Upper lobe of left lung (tissue), 6 donors: Measurements from ENCODE around the gene SRP72. TPM values are rescaled to one million over a fixed set of nuclear protein-coding genes. Genes with fewer than 3 reads are reported as not detected.
"Not testable (repeated sequence)": the region's sequence is repeated elsewhere in the genome, so short reads cannot be mapped to it uniquely, and the experiment has no call there.

Source experiments
- ATAC-seq, 2 donors: fragments of 200-7000 bp; cut with Tn5 transposase; one replicate each; pipeline ENCODE4 v1.9.1; 2022; ENCODE audit warnings: mild to moderate bottlenecking in 2 of 2, moderate library complexity in 2 of 2; ENCODE audit not compliant: low FRiP score in 2 of 2
- DNase-seq, 2 donors: peaks; one replicate each; pipeline ENCODE4 v3.0.0-alpha.2; 2019 to 2020
- H3K27ac ChIP-seq, 4 donors: fragments of 200-600 bp; sonication (generic); one replicate each; pipeline ENCODE4 v1.5.1; 2016 to 2019
- H3K27me3 ChIP-seq, 4 donors: fragments of 200-600 bp; sonication (generic); one replicate each; pipeline ENCODE4 v1.5.1; 2017 to 2019
- H3K36me3 ChIP-seq, 4 donors: fragments of 200-600 bp; sonication (generic); one replicate each; pipeline ENCODE4 v1.5.1; 2016 to 2019
- H3K4me1 ChIP-seq, 4 donors: fragments of 200-600 bp; sonication (generic); one replicate each; pipeline ENCODE4 v1.5.1; 2018 to 2019
- H3K4me3 ChIP-seq, 4 donors: fragments of 200-600 bp; sonication (generic); one replicate each; pipeline ENCODE4 v1.5.1; 2017 to 2019; ENCODE audit warnings: mild to moderate bottlenecking in 2 of 4, moderate library complexity in 1 of 4
- H3K9me3 ChIP-seq, 4 donors: fragments of 200-600 bp; sonication (generic); one replicate each; pipeline ENCODE4 v1.5.1; 2018 to 2019
- CTCF ChIP-seq, 6 experiments: fragments of 450-650 bp in 4 of 6; fragments of 200-600 bp in 2 of 6; sonication (generic) in 2 of 6; IDR thresholded peaks; one replicate each; pipeline ENCODE4 v1.5.1; 2016 to 2019; ENCODE audit warnings: antibody characterized with exemption in 6 of 6
- EP300 ChIP-seq, 4 donors: sonication (generic); formaldehyde crosslinking; IDR thresholded peaks; one replicate each; pipeline ENCODE4 v1.5.1; 2017; ENCODE audit warnings: antibody characterized with exemption in 4 of 4, control low read depth in 2 of 4
- POLR2A ChIP-seq, 4 donors: fragments of 450-650 bp; IDR thresholded peaks; one replicate each; pipeline ENCODE4 v1.5.1; 2016 to 2017; ENCODE audit warnings: antibody characterized with exemption in 4 of 4, mild to moderate bottlenecking in 2 of 4
- POLR2AphosphoS5 ChIP-seq, 2 donors: sonication (generic); formaldehyde crosslinking; IDR thresholded peaks; one replicate each; pipeline ENCODE4 v1.5.1; 2017; ENCODE audit warnings: antibody characterized with exemption in 2 of 2
- WGBS, 2 donors: methylation state at CpG; one replicate each; pipeline ENCODE4 v1.1.5; 2017 to 2018; 5-methylcytosine and 5-hydroxymethylcytosine counted together
- total RNA-seq, 6 donors: library from RNA; depleted of rRNA in 4 of 6; stranded (reverse); fragments of >200 nt in 4 of 6; gene quantifications; one replicate each; pipeline versions ENCODE4 v1.1.0 to v1.2.1, GENCODE V29; 2016 to 2021
- donor health status: DM: no; HTN: no; CAD: no; lungs with moderate emphysema.
- donor health status: DM: no; HTN: yes; CAD: no; lungs with severe emphysema.

The SRP72 gene
- total RNA-seq, 6 donors from 2014 or later: 41.9 to 101 (median 68.8) TPM

GRCh38 chr4:56462157-56462556 is 5.3 kb upstream of the SRP72 start:
- no peak for DNase-seq
- Histone ChIP-seq H3K27ac (no peak overlapping the region), H3K27me3 (no peaks in the 10 kb centered on the region), H3K36me3 (peaks cover 0 to 40% (median 12%) of the 10 kb centered on the region in 4 donors), H3K4me3 (no peak overlapping the region), H3K9me3 (no peaks in the 10 kb centered on the region), H3K4me1 (peaks cover 9 to 22% (median 15%) of the 10 kb centered on the region in 4 donors)
- TF ChIP-seq POLR2AphosphoS5 (IDR thresholded peaks at IDR 0.05) (no peak), EP300 (IDR thresholded peaks at IDR 0.05) (no peak), POLR2A (IDR thresholded peaks at IDR 0.05) (no peak), CTCF (IDR thresholded peaks at IDR 0.05) (no peak)
- ATAC-seq: no peak

GRCh38 chr4:56463711-56464110 is 3.7 kb upstream of the SRP72 start:
- 85 to 92% methylated on average over 5 of the region's 5 CpGs for whole genome bisulfite sequencing, 2 donors
- Histone ChIP-seq H3K4me1 (peaks cover 15 to 28% (median 20%) of the 10 kb centered on the region in 4 donors), H3K27me3 (no peaks in the 10 kb centered on the region), H3K4me3 (no peak overlapping the region), H3K27ac (no peak overlapping the region), H3K36me3 (peaks cover 0 to 38% (median 11%) of the 10 kb centered on the region in 4 donors), H3K9me3 (no peaks in the 10 kb centered on the region)
- no peak for DNase-seq
- ATAC-seq: no peak
- no peak for TF ChIP-seq POLR2AphosphoS5 (IDR thresholded peaks at IDR 0.05)
- no peak for TF ChIP-seq POLR2A (IDR thresholded peaks at IDR 0.05)
- TF ChIP-seq EP300 (IDR thresholded peaks at IDR 0.05): no peak
- no peak for TF ChIP-seq CTCF (IDR thresholded peaks at IDR 0.05)

- Histone ChIP-seq H3K9me3 (no peaks in the 10 kb centered on the region), H3K4me3 (no peak overlapping the region), H3K36me3 (peaks cover 0 to 30% (median 11%) of the 10 kb centered on the region in 4 donors), H3K27me3 (no peaks in the 10 kb centered on the region), H3K27ac (no peak overlapping the region), H3K4me1 (peaks cover 21 to 37% (median 28%) of the 10 kb centered on the region in 4 donors)
- 79 to 83% methylated on average over 3 of the region's 3 CpGs for WGBS, 2 donors
- DNase-seq (no peak), ATAC-seq (no peak)
- TF ChIP-seq POLR2A (IDR thresholded peaks at IDR 0.05) (no peak), CTCF (IDR thresholded peaks at IDR 0.05) (no peak), POLR2AphosphoS5 (IDR thresholded peaks at IDR 0.05) (no peak)
Observed at GRCh38 chr4:56464581-56464980, 2.8 kb upstream of the SRP72 start.

DNA sequence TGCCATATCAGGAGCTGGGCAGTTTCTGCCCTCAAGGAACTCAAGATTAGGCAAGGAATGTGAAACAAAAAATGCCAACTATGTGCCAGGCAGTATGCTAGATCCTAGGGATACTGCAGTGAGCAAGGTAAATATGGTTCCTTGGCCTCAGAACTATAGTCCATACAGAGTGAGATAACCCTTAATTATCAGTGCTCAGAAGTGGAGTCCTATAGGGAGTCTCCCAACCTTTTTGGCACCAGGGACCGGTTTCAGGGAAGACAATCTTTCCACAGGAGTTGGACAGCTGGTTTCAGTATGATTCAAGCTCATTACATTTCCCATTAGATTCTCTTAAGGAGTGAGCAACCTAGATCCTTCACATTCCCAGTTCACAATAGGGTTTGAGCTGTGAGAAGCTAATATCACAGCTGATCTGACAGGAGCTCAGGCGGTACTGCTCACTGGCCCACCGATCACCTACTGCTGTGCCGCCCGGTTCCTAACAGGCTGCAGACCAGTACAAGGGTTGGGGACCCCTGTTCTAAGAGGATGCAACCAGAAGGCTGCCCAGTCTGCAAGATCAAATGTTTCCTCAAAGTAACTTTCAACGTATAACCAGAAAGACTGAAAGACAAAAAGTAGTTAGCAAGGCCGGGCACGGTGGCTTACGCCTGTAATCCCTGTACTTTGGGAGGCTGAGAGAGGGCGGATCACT is 1.7 kb upstream of the SRP72 start:
- H3K36me3 ChIP-seq: peaks cover 0 to 29% (median 7%) of the 10 kb centered on the region in 4 donors
- H3K27ac ChIP-seq: no peak overlapping the region
- H3K9me3 ChIP-seq: no peaks in the 10 kb centered on the region
- ATAC-seq: no peak
- TF ChIP-seq CTCF (IDR thresholded peaks at IDR 0.05): no peak
- TF ChIP-seq EP300 (IDR thresholded peaks at IDR 0.05): no peak
- no peak for TF ChIP-seq POLR2AphosphoS5 (IDR thresholded peaks at IDR 0.05)
- no peak for TF ChIP-seq POLR2A (IDR thresholded peaks at IDR 0.05)
- DNase-seq: no peak
- no peaks in the 10 kb centered on the region for H3K27me3 ChIP-seq
- H3K4me3 ChIP-seq: peak overlapping the region in 2 of 4 donors; percentile 89 to 98
- H3K4me1 ChIP-seq: peaks cover 21 to 42% (median 30%) of the 10 kb centered on the region in 4 donors
- 66 to 79% methylated on average over 6 to 10 of the region's 10 CpGs for WGBS, 2 donors

- peak in 1 of 2 donors; percentile 18 for TF ChIP-seq POLR2AphosphoS5 (IDR thresholded peaks at IDR 0.05)
- not testable (repeated sequence) for DNase-seq, H3K9me3 ChIP-seq, H3K27me3 ChIP-seq
- peak overlapping the region; percentile 82 to 98 (median 92) for H3K4me3 ChIP-seq
- ATAC-seq: peak; percentile 37 to 65
- H3K4me1 ChIP-seq: peaks cover 21 to 42% (median 30%) of the 10 kb centered on the region in 4 donors
- WGBS, 2 donors: 20 to 37% methylated on average over 8 of the region's 8 CpGs
- H3K36me3 ChIP-seq: peaks cover 0 to 33% (median 9%) of the 10 kb centered on the region in 4 donors
- peak overlapping the region; percentile 85 to 92 (median 90) for H3K27ac ChIP-seq
Observed at GRCh38 chr4:56466296-56466761, 1.1 kb upstream of the SRP72 start.
